ENCODE measurements around the gene SORCS2. TPM values are rescaled to one million over a fixed set of nuclear protein-coding genes. Genes with fewer than 3 reads are reported as not detected.

Gene SORCS2
- total and polyA plus RNA-seq, 9 donors, result 7.4 to 24.9 (median 13.0) TPM

GRCh38 chr4:7252510-7253340, 60.4 kb downstream of the SORCS2 start:
- Histone ChIP-seq H3K27ac (ENCODE audit: low read length) (peak overlapping the region; percentile 20), H3K4me3 (ENCODE audit: low read length) (no peak overlapping the region), H3K4me1 (ENCODE audit: control insufficient read depth, insufficient read depth, low read length) (peaks cover 72% of the 10 kb centered on the region), H3K27me3 (ENCODE audit: control insufficient read depth, insufficient read depth, low read length) (peaks cover 4% of the 10 kb centered on the region), H3K9me3 (replicated peaks; ENCODE audit: control insufficient read depth, low read depth, low read length) (peaks cover 6% of the 10 kb centered on the region), H3K36me3 (ENCODE audit: control insufficient read depth, insufficient read depth, low read length) (no peaks in the 10 kb centered on the region)
- WGBS (ENCODE audit: insufficient coverage), result 48% methylated on average over 10 of the region's 15 CpGs
- peak; percentile 56 for DNase-seq

- no peak overlapping the region for H3K27ac ChIP-seq (ENCODE audit: low read length)
- no peak overlapping the region for H3K4me3 ChIP-seq (ENCODE audit: low read length)
- 84% methylated on average over 7 of the region's 7 CpGs for WGBS (ENCODE audit: insufficient coverage)
- H3K4me1 ChIP-seq (ENCODE audit: control insufficient read depth, insufficient read depth, low read length), result peaks cover 74% of the 10 kb centered on the region
- H3K27me3 ChIP-seq (ENCODE audit: control insufficient read depth, insufficient read depth, low read length), result peaks cover 4% of the 10 kb centered on the region
- H3K36me3 ChIP-seq (ENCODE audit: control insufficient read depth, insufficient read depth, low read length), result no peaks in the 10 kb centered on the region
- H3K9me3 ChIP-seq (replicated peaks; ENCODE audit: control insufficient read depth, low read depth, low read length), result peaks cover 6% of the 10 kb centered on the region
- DNase-seq, result no peak
Observed at GRCh38 chr4:7253341-7253700, 61.0 kb downstream of the SORCS2 start.

- Histone ChIP-seq H3K9me3 (replicated peaks; ENCODE audit: control insufficient read depth, low read depth, low read length) (peaks cover 6% of the 10 kb centered on the region), H3K36me3 (ENCODE audit: control insufficient read depth, insufficient read depth, low read length) (no peaks in the 10 kb centered on the region), H3K4me1 (ENCODE audit: control insufficient read depth, insufficient read depth, low read length) (peaks cover 74% of the 10 kb centered on the region), H3K4me3 (ENCODE audit: low read length) (no peak overlapping the region), H3K27ac (ENCODE audit: low read length) (no peak overlapping the region), H3K27me3 (ENCODE audit: control insufficient read depth, insufficient read depth, low read length) (peaks cover 4% of the 10 kb centered on the region)
- no peak for DNase-seq
- WGBS (ENCODE audit: insufficient coverage), result no CpG with 5 or more reads among the region's 4 CpGs
Observed at GRCh38 chr4:7253837-7254236, 61.5 kb downstream of the SORCS2 start.

GRCh38 chr4:7254736-7255487, 62.6 kb downstream of the SORCS2 start:
- peak; percentile 47 for DNase-seq
- 70% methylated on average over 11 of the region's 17 CpGs for WGBS (ENCODE audit: insufficient coverage)

GRCh38 chr4:7255488-7255881, 63.1 kb downstream of the SORCS2 start:
- Histone ChIP-seq H3K27me3 (ENCODE audit: control insufficient read depth, insufficient read depth, low read length) (peaks cover 4% of the 10 kb centered on the region), H3K27ac (ENCODE audit: low read length) (peak overlapping the region; percentile 35), H3K9me3 (replicated peaks; ENCODE audit: control insufficient read depth, low read depth, low read length) (no peaks in the 10 kb centered on the region), H3K4me3 (ENCODE audit: low read length) (no peak overlapping the region), H3K4me1 (ENCODE audit: control insufficient read depth, insufficient read depth, low read length) (peaks cover 66% of the 10 kb centered on the region), H3K36me3 (ENCODE audit: control insufficient read depth, insufficient read depth, low read length) (no peaks in the 10 kb centered on the region)
- 76% methylated on average over 9 of the region's 14 CpGs for WGBS (ENCODE audit: insufficient coverage)
- DNase-seq, result peak; percentile 67

More at GRCh38 chr4:7254736-7255487, 62.6 kb downstream of the SORCS2 start:
- peaks cover 4% of the 10 kb centered on the region for H3K27me3 ChIP-seq (ENCODE audit: control insufficient read depth, insufficient read depth, low read length)
- no peak overlapping the region for H3K4me3 ChIP-seq (ENCODE audit: low read length)
- H3K4me1 ChIP-seq (ENCODE audit: control insufficient read depth, insufficient read depth, low read length), result peaks cover 68% of the 10 kb centered on the region
- no peaks in the 10 kb centered on the region for H3K9me3 ChIP-seq (replicated peaks; ENCODE audit: control insufficient read depth, low read depth, low read length)
- peak overlapping the region; percentile 35 for H3K27ac ChIP-seq (ENCODE audit: low read length)
- no peaks in the 10 kb centered on the region for H3K36me3 ChIP-seq (ENCODE audit: control insufficient read depth, insufficient read depth, low read length)

GRCh38 chr4:7255996-7256395, 63.7 kb downstream of the SORCS2 start:
- 73% methylated on average over 4 of the region's 6 CpGs for WGBS (ENCODE audit: insufficient coverage)
- H3K36me3 ChIP-seq (ENCODE audit: control insufficient read depth, insufficient read depth, low read length), result no peaks in the 10 kb centered on the region
- DNase-seq, result no peak
- no peak overlapping the region for H3K4me3 ChIP-seq (ENCODE audit: low read length)
- H3K4me1 ChIP-seq (ENCODE audit: control insufficient read depth, insufficient read depth, low read length), result peaks cover 62% of the 10 kb centered on the region
- peaks cover 2% of the 10 kb centered on the region for H3K27me3 ChIP-seq (ENCODE audit: control insufficient read depth, insufficient read depth, low read length)
- no peaks in the 10 kb centered on the region for H3K9me3 ChIP-seq (replicated peaks; ENCODE audit: control insufficient read depth, low read depth, low read length)
- H3K27ac ChIP-seq (ENCODE audit: low read length), result peak overlapping the region; percentile 35

GRCh38 chr4:7256984-7257810, 64.9 kb downstream of the SORCS2 start:
- Histone ChIP-seq H3K27ac (ENCODE audit: low read length) (peak overlapping the region; percentile 53), H3K9me3 (replicated peaks; ENCODE audit: control insufficient read depth, low read depth, low read length) (no peaks in the 10 kb centered on the region), H3K36me3 (ENCODE audit: control insufficient read depth, insufficient read depth, low read length) (no peaks in the 10 kb centered on the region), H3K27me3 (ENCODE audit: control insufficient read depth, insufficient read depth, low read length) (peaks cover 2% of the 10 kb centered on the region), H3K4me1 (ENCODE audit: control insufficient read depth, insufficient read depth, low read length) (peaks cover 57% of the 10 kb centered on the region), H3K4me3 (ENCODE audit: low read length) (no peak overlapping the region)
- peak; percentile 91 for DNase-seq
- WGBS (ENCODE audit: insufficient coverage), result 23% methylated on average over 10 of the region's 17 CpGs

- WGBS (ENCODE audit: insufficient coverage), result 90% methylated on average over 2 of the region's 7 CpGs
- Histone ChIP-seq H3K27ac (ENCODE audit: low read length) (no peak overlapping the region), H3K4me3 (ENCODE audit: low read length) (no peak overlapping the region), H3K4me1 (ENCODE audit: control insufficient read depth, insufficient read depth, low read length) (peaks cover 41% of the 10 kb centered on the region), H3K27me3 (ENCODE audit: control insufficient read depth, insufficient read depth, low read length) (peaks cover 3% of the 10 kb centered on the region), H3K36me3 (ENCODE audit: control insufficient read depth, insufficient read depth, low read length) (no peaks in the 10 kb centered on the region), H3K9me3 (replicated peaks; ENCODE audit: control insufficient read depth, low read depth, low read length) (no peaks in the 10 kb centered on the region)
- no peak for DNase-seq
Observed at GRCh38 chr4:7259039-7259438, 66.7 kb downstream of the SORCS2 start.

- peaks cover 3% of the 10 kb centered on the region for H3K27me3 ChIP-seq (ENCODE audit: control insufficient read depth, insufficient read depth, low read length)
- DNase-seq, result no peak
- 90% methylated on average over 5 of the region's 7 CpGs for WGBS (ENCODE audit: insufficient coverage)
- H3K9me3 ChIP-seq (replicated peaks; ENCODE audit: control insufficient read depth, low read depth, low read length), result no peaks in the 10 kb centered on the region
- peaks cover 31% of the 10 kb centered on the region for H3K4me1 ChIP-seq (ENCODE audit: control insufficient read depth, insufficient read depth, low read length)
- no peaks in the 10 kb centered on the region for H3K36me3 ChIP-seq (ENCODE audit: control insufficient read depth, insufficient read depth, low read length)
- no peak overlapping the region for H3K4me3 ChIP-seq (ENCODE audit: low read length)
- H3K27ac ChIP-seq (ENCODE audit: low read length), result no peak overlapping the region
Observed at GRCh38 chr4:7260569-7260968, 68.2 kb downstream of the SORCS2 start.

GRCh38 chr4:7261087-7261486, 68.7 kb downstream of the SORCS2 start:
- 27% methylated on average over 7 of the region's 8 CpGs for WGBS (ENCODE audit: insufficient coverage)
- peaks cover 3% of the 10 kb centered on the region for H3K27me3 ChIP-seq (ENCODE audit: control insufficient read depth, insufficient read depth, low read length)
- H3K4me1 ChIP-seq (ENCODE audit: control insufficient read depth, insufficient read depth, low read length), result peaks cover 26% of the 10 kb centered on the region
- DNase-seq, result peak; percentile 53
- no peaks in the 10 kb centered on the region for H3K9me3 ChIP-seq (replicated peaks; ENCODE audit: control insufficient read depth, low read depth, low read length)
- no peaks in the 10 kb centered on the region for H3K36me3 ChIP-seq (ENCODE audit: control insufficient read depth, insufficient read depth, low read length)
- no peak overlapping the region for H3K4me3 ChIP-seq (ENCODE audit: low read length)
- no peak overlapping the region for H3K27ac ChIP-seq (ENCODE audit: low read length)
